ENCODE results near the gene SORBS2.

Gene SORBS2

GRCh38 chr4:185660340-185660739, 151.7 kb downstream of the SORBS2 start:
- no peak overlapping the region for H3K4me3 ChIP-seq (ENCODE audit: low read depth, low read length)
- no peak for TF ChIP-seq CTCF (conservative IDR thresholded peaks at IDR 0.05; ENCODE audit: low read depth, low read length)
- no peak for DNase-seq (ENCODE audit: low read depth)

- H3K4me3 ChIP-seq (ENCODE audit: low read depth, low read length): no peak overlapping the region
- no peak for DNase-seq (ENCODE audit: low read depth)
- no peak for TF ChIP-seq CTCF (conservative IDR thresholded peaks at IDR 0.05; ENCODE audit: low read depth, low read length)
Observed at GRCh38 chr4:185657699-185658098, 154.3 kb downstream of the SORBS2 start.

GRCh38 chr4:185657183-185657582, 154.8 kb downstream of the SORBS2 start:
- TF ChIP-seq CTCF (conservative IDR thresholded peaks at IDR 0.05; ENCODE audit: low read depth, low read length): no peak
- H3K4me3 ChIP-seq (ENCODE audit: low read depth, low read length): no peak overlapping the region
- DNase-seq (ENCODE audit: low read depth): no peak

- peak overlapping the region; percentile 38 for H3K4me3 ChIP-seq (ENCODE audit: low read depth, low read length)
- TF ChIP-seq CTCF (conservative IDR thresholded peaks at IDR 0.05; ENCODE audit: low read depth, low read length): peak; percentile 84
- DNase-seq (ENCODE audit: low read depth): peak; percentile 82
Observed at GRCh38 chr4:185656467-185656931, 155.5 kb downstream of the SORBS2 start.

- no peak overlapping the region for H3K4me3 ChIP-seq (ENCODE audit: low read depth, low read length)
- no peak for DNase-seq (ENCODE audit: low read depth)
- no peak for TF ChIP-seq CTCF (conservative IDR thresholded peaks at IDR 0.05; ENCODE audit: low read depth, low read length)
Observed at GRCh38 chr4:185654965-185655554, 156.9 kb downstream of the SORBS2 start.

- no peak for DNase-seq (ENCODE audit: low read depth)
- H3K4me3 ChIP-seq (ENCODE audit: low read depth, low read length): no peak overlapping the region
- TF ChIP-seq CTCF (conservative IDR thresholded peaks at IDR 0.05; ENCODE audit: low read depth, low read length): no peak
Observed at GRCh38 chr4:185654311-185654710, 157.7 kb downstream of the SORBS2 start.

- TF ChIP-seq CTCF (conservative IDR thresholded peaks at IDR 0.05; ENCODE audit: low read depth, low read length): no peak
- DNase-seq (ENCODE audit: low read depth): no peak
- H3K4me3 ChIP-seq (ENCODE audit: low read depth, low read length): no peak overlapping the region
Observed at GRCh38 chr4:185651851-185652250, 160.1 kb downstream of the SORBS2 start.
